ENCODE results near the gene FKBP1A. TPM values are rescaled to one million over a fixed set of nuclear protein-coding genes. Genes with fewer than 3 reads are reported as not detected.

The FKBP1A gene
- total and polyA plus RNA-seq, 9 of the 15 experiments (the other 6 are each of a cell fraction or from before 2014, with no cell fraction given): 48.8 to 502 (median 89.6) TPM

- DNase-seq (ENCODE audit: extremely low read depth in 1 of 4, low spot score in 3 of 4) (no peak), FAIRE-seq (no peak), ATAC-seq (no peak)
- Histone ChIP-seq H3K79me2 (ENCODE audit: control insufficient read depth, insufficient read depth, low read length) (no peaks in the 10 kb centered on the region), H3K9ac (ENCODE audit: insufficient read depth in 1 of 2, low read depth in 2 of 2, low read length in 2 of 2) (no peak overlapping the region), H3K36me3 (ENCODE audit: control insufficient read depth, insufficient read depth, low read length) (peaks cover 3% of the 10 kb centered on the region; the same call in 1 of the 3 replicates), H3K9me1 (ENCODE audit: control insufficient read depth, insufficient read depth, low read length) (no peaks in the 10 kb centered on the region), H3K4me3 (no peak overlapping the region), H3K4me1 (replicated peaks in 1 of 2; ENCODE audit: control insufficient read depth in 2 of 2, insufficient read depth in 2 of 2, low read length in 2 of 2) (no peaks in the 10 kb centered on the region), H3K27ac (ENCODE audit: extremely low read depth, low read depth, low read length) (no peak overlapping the region), H3K9me3 (replicated peaks; ENCODE audit: control insufficient read depth, insufficient read depth, low read depth, low read length) (no peaks in the 10 kb centered on the region), H3K4me2 (ENCODE audit: insufficient read depth, low read length) (no peak overlapping the region), H4K20me1 (replicated peaks; ENCODE audit: control insufficient read depth, insufficient read depth, low read length) (no peaks in the 10 kb centered on the region), H2AFZ (ENCODE audit: low read depth, low read length) (no peak overlapping the region), H3K27me3 (ENCODE audit: control insufficient read depth in 2 of 2, insufficient read depth in 2 of 2, low read length in 2 of 2) (no peaks in the 10 kb centered on the region)
- no peak for TF ChIP-seq SRSF9 (IDR thresholded peaks at IDR 0.05; ENCODE audit: borderline replicate concordance, low read depth, low read length)
- TF ChIP-seq E2F4 (CRISPR knock-in tag; IDR thresholded peaks at IDR 0.05; ENCODE audit: low read depth): no peak
- no peak for TF ChIP-seq SMARCB1 (IDR thresholded peaks at IDR 0.05; ENCODE audit: insufficient read length, low read depth)
- no peak for TF ChIP-seq ERF (CRISPR knock-in tag; IDR thresholded peaks at IDR 0.05)
- TF ChIP-seq CBFA2T3 (IDR thresholded peaks at IDR 0.05): no peak
- TF ChIP-seq CEBPZ (IDR thresholded peaks at IDR 0.05; ENCODE audit: borderline replicate concordance, low read depth, low read length): no peak
- no peak for TF ChIP-seq DACH1 (IDR thresholded peaks at IDR 0.05; ENCODE audit: partially characterized antibody)
- TF ChIP-seq CBFB (CRISPR knock-in tag; IDR thresholded peaks at IDR 0.05): no peak
- TF ChIP-seq THAP12 (CRISPR knock-in tag; IDR thresholded peaks at IDR 0.05): no peak
- TF ChIP-seq MCM3 (IDR thresholded peaks at IDR 0.05): no peak
- ChIA-PET CTCF (ENCODE audit: low intra/inter-chr PET ratio) (no interaction called here), POLR2A (no interaction called here)
- in situ Hi-C loops (cut with MboI): no loop called here
- BruUV-seq (replicated peaks): no TSS peak
- intact Hi-C loops (cut with micrococcal nuclease): no loop called here
Observed at GRCh38 chr20:1353956-1354355, 38.9 kb downstream of the FKBP1A start.

Data from K562 (cell line).